Measurements from ENCODE around the gene TP53I13. TPM values are rescaled to one million over a fixed set of nuclear protein-coding genes. Genes with fewer than 3 reads are reported as not detected.

The TP53I13 gene
- total and polyA plus RNA-seq, 2 donors from 2014 or later, result 51.6 to 75.5 TPM

DNA sequence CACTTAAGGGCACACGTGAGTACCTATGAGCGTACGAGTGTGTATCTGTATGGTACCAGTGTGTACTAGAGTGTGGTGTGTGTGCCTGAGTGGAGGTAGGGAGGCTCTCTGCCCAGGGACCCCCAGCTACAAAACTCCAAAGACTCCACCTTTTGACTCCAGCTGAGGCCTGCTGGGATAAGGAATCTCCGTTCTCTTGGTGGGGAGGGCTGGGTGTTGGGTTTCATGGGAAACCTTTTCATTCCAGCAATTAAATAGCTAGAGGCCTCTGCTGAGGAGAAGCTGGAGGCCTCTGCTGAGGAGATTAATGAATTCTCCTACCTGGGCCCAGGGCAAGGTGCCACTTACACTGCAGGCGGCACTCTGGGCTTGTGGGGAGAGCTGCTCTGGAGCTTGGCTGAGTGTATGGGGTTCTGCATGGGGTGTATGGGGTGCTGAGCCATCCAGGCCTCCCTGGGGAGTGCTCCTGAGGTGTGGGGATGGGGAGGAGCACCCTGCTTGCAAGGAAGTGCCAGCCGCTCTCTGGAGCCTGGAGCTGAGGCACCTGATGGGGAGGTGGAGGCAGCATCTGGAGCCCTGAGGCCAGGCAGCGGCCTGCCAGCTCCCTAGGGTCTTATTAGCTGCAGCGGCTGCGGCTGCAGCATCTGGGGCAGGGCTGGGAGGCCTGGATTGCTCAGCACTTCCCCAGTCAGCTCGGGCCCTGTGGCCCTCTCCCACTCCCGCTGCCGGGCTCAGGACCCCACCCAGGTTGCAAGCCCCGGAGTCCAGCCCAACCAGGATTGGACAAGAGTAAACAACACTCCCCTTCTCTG is 29.1 kb downstream of the TP53I13 start:
- no peaks in the 10 kb centered on the region for H3K9me3 ChIP-seq (ENCODE audit: control insufficient read depth in 2 of 3, insufficient read depth in 1 of 3, low read length in 3 of 3)
- TF ChIP-seq, protein P1, sequence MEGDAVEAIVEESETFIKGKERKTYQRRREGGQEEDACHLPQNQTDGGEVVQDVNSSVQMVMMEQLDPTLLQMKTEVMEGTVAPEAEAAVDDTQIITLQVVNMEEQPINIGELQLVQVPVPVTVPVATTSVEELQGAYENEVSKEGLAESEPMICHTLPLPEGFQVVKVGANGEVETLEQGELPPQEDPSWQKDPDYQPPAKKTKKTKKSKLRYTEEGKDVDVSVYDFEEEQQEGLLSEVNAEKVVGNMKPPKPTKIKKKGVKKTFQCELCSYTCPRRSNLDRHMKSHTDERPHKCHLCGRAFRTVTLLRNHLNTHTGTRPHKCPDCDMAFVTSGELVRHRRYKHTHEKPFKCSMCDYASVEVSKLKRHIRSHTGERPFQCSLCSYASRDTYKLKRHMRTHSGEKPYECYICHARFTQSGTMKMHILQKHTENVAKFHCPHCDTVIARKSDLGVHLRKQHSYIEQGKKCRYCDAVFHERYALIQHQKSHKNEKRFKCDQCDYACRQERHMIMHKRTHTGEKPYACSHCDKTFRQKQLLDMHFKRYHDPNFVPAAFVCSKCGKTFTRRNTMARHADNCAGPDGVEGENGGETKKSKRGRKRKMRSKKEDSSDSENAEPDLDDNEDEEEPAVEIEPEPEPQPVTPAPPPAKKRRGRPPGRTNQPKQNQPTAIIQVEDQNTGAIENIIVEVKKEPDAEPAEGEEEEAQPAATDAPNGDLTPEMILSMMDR (IDR thresholded peaks at IDR 0.05; ENCODE audit: borderline replicate concordance, extremely low read depth, insufficient read depth), result no peak
- no peaks in the 10 kb centered on the region for H3K27me3 ChIP-seq (ENCODE audit: control insufficient read depth, insufficient read depth, low read length)
- no peak overlapping the region for H3K9ac ChIP-seq (ENCODE audit: low read length in 3 of 3)
- H3K4me1 ChIP-seq (ENCODE audit: control insufficient read depth in 2 of 3, insufficient read depth in 2 of 3, low read depth in 1 of 3, low read length in 3 of 3), result peaks cover 0 to 7% (median 0%) of the 10 kb centered on the region in 3 donors
- peak; percentile 60 to 77 (median 63) for DNase-seq
- FAIRE-seq, result no peak
- intact Hi-C loops (cut with DNase I), result no loop called here
- no peak overlapping the region for H3K4me3 ChIP-seq (ENCODE audit: low read length in 3 of 3)
- H3K36me3 ChIP-seq (ENCODE audit: control insufficient read depth in 2 of 3, insufficient read depth in 3 of 3, low read length in 3 of 3), result no peaks in the 10 kb centered on the region
- no peak overlapping the region for H3K27ac ChIP-seq (ENCODE audit: low read depth in 2 of 2, low read length in 2 of 2)

DNA sequence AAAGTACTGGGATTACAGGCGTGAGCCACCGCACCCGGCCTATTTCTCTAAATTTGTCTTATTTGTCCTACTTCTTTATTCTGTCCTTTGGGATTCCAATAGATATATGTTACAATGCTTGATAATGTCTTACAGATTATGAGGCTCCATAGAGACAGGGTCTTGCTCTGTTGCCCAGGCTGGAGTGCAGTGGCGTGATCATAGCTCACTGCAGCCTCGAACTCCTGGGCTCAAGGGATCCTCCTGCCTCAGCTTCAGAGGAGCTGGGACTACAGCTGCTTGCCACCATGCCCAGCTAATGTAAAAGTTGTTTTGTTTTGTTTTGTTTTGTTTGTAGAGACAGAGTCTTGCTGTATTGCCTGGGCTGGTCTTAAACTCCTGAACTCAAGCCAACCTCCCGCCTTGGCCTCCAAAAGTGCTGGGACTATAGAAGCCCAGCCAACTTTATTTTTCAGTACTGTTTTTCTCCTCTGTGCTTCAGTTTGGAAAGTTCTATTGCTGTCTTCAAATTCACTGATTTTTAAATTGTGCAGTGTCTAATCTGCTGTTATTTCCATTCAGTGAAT is 34.7 kb downstream of the TP53I13 start:
- TF ChIP-seq, protein P1 (IDR thresholded peaks at IDR 0.05; ENCODE audit: borderline replicate concordance, extremely low read depth, insufficient read depth), result no peak
- no peaks in the 10 kb centered on the region for H3K4me1 ChIP-seq (ENCODE audit: control insufficient read depth in 2 of 3, insufficient read depth in 2 of 3, low read depth in 1 of 3, low read length in 3 of 3)
- H3K9me3 ChIP-seq (ENCODE audit: control insufficient read depth in 2 of 3, insufficient read depth in 1 of 3, low read length in 3 of 3), result no peaks in the 10 kb centered on the region
- FAIRE-seq (no peak), DNase-seq (peak in 1 of 5 donors; percentile 12)
- H3K9ac ChIP-seq (ENCODE audit: low read length in 3 of 3), result no peak overlapping the region
- no peaks in the 10 kb centered on the region for H3K27me3 ChIP-seq (ENCODE audit: control insufficient read depth, insufficient read depth, low read length)
- no peaks in the 10 kb centered on the region for H3K36me3 ChIP-seq (ENCODE audit: control insufficient read depth in 2 of 3, insufficient read depth in 3 of 3, low read length in 3 of 3)
- intact Hi-C loops (cut with DNase I), result no loop called here
- H3K27ac ChIP-seq (ENCODE audit: low read depth in 2 of 2, low read length in 2 of 2), result no peak overlapping the region
- H3K4me3 ChIP-seq (ENCODE audit: low read length in 3 of 3), result no peak overlapping the region

DNA sequence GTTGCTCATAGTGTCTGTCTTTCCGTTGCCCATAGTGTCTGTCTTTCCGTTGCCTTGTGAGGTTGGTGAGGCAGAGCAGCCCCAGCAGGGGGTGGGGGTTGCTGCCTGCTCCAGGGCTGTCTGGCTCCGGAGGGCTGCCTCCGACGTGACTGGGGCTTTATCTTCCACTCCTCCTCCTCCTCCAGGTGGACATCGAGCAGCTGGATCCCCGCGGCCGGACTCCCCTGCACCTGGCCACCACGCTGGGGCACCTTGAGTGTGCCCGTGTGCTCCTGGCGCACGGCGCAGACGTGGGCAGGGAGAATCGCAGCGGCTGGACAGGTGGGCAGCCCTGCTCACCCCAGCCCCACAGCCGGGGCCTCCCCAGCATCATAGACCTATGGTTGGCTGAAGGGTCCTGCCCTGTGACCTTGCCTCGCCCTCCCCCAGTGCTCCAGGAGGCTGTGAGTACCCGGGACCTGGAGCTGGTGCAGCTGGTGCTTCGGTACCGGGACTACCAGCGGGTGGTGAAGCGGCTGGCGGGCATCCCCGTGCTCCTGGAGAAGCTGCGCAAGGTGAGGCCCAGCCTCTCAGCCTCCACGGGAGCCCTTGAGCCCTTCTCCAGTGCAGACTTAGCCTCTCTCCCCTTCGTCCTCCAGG is 39.2 kb downstream of the TP53I13 start:
- Histone ChIP-seq H3K4me1 (ENCODE audit: control insufficient read depth in 2 of 3, insufficient read depth in 2 of 3, low read depth in 1 of 3, low read length in 3 of 3) (no peaks in the 10 kb centered on the region), H3K9me3 (ENCODE audit: control insufficient read depth in 2 of 3, insufficient read depth in 1 of 3, low read length in 3 of 3) (no peaks in the 10 kb centered on the region), H3K27ac (ENCODE audit: low read depth in 2 of 2, low read length in 2 of 2) (no peak overlapping the region), H3K4me3 (ENCODE audit: low read length in 3 of 3) (no peak overlapping the region), H3K27me3 (ENCODE audit: control insufficient read depth, insufficient read depth, low read length) (no peaks in the 10 kb centered on the region), H3K36me3 (ENCODE audit: control insufficient read depth in 2 of 3, insufficient read depth in 3 of 3, low read length in 3 of 3) (no peaks in the 10 kb centered on the region), H3K9ac (ENCODE audit: low read length in 3 of 3) (no peak overlapping the region)
- FAIRE-seq (no peak), DNase-seq (no peak)
- TF ChIP-seq, protein P1 (IDR thresholded peaks at IDR 0.05; ENCODE audit: borderline replicate concordance, extremely low read depth, insufficient read depth), result no peak
- intact Hi-C loops (cut with DNase I), result no loop called here

All from kidney (tissue), 14 donors.